Measurements from ENCODE around the gene TMEM132C. TPM values are rescaled to one million over a fixed set of nuclear protein-coding genes. Genes with fewer than 3 reads are reported as not detected.

TMEM132C gene
- total RNA-seq, 6 experiments from 2014 or later, result not detected

DNA sequence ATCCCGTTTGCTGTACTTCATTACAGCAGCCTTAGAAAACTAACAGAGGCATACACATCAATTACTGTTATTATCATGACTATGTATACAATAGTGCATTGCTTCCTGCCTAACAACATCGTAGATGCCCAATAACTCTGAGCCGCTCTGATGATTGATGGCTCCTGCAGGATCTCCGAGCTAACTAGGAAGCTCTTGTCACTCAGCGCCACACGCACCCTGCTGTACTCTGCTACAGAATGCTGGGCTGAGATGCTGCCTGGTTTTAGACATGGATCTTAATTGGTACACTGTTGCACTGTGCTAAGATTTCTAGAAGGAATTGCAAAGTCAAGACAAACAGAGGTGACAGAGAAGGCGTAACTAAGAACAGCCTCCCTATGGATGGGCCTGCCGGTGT is 387.5 kb downstream of the TMEM132C start:
- H3K4me3 Mint-ChIP-seq, result no peak overlapping the region
- DNase-seq, result no peak
- 0 out of 2 replicates have a peak, but pooled peaks cover 2% of the 10 kb centered on the region for H3K36me3 Mint-ChIP-seq (ENCODE audit: low read depth)
- H3K27ac Mint-ChIP-seq, result no peak overlapping the region
- no peaks in the 10 kb centered on the region for H3K4me1 Mint-ChIP-seq (ENCODE audit: low read depth)
- peaks cover 68% of the 10 kb centered on the region for H3K9me3 Mint-ChIP-seq
- H3K27me3 Mint-ChIP-seq (ENCODE audit: insufficient read depth), result no peaks in the 10 kb centered on the region; the same call in 1 of the 2 replicates
- TF ChIP-seq, protein P1, sequence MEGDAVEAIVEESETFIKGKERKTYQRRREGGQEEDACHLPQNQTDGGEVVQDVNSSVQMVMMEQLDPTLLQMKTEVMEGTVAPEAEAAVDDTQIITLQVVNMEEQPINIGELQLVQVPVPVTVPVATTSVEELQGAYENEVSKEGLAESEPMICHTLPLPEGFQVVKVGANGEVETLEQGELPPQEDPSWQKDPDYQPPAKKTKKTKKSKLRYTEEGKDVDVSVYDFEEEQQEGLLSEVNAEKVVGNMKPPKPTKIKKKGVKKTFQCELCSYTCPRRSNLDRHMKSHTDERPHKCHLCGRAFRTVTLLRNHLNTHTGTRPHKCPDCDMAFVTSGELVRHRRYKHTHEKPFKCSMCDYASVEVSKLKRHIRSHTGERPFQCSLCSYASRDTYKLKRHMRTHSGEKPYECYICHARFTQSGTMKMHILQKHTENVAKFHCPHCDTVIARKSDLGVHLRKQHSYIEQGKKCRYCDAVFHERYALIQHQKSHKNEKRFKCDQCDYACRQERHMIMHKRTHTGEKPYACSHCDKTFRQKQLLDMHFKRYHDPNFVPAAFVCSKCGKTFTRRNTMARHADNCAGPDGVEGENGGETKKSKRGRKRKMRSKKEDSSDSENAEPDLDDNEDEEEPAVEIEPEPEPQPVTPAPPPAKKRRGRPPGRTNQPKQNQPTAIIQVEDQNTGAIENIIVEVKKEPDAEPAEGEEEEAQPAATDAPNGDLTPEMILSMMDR (IDR thresholded peaks at IDR 0.05), result no peak

GRCh38 chr12:128657378-128657777 is 390.4 kb downstream of the TMEM132C start:
- H3K4me1 Mint-ChIP-seq (ENCODE audit: low read depth), result no peaks in the 10 kb centered on the region
- peaks cover 10% of the 10 kb centered on the region; the same call in 1 of the 2 replicates for H3K36me3 Mint-ChIP-seq (ENCODE audit: low read depth)
- no peak overlapping the region for H3K27ac Mint-ChIP-seq
- no peak overlapping the region for H3K4me3 Mint-ChIP-seq
- peaks cover 59% of the 10 kb centered on the region for H3K9me3 Mint-ChIP-seq
- TF ChIP-seq, protein P1 (IDR thresholded peaks at IDR 0.05), result no peak
- DNase-seq, result no peak
- no peaks in the 10 kb centered on the region for H3K27me3 Mint-ChIP-seq (ENCODE audit: insufficient read depth)

- H3K36me3 Mint-ChIP-seq (ENCODE audit: low read depth), result peaks cover 10% of the 10 kb centered on the region
- no peaks in the 10 kb centered on the region for H3K4me1 Mint-ChIP-seq (ENCODE audit: low read depth)
- H3K4me3 Mint-ChIP-seq, result no peak overlapping the region
- H3K9me3 Mint-ChIP-seq, result peaks cover 53% of the 10 kb centered on the region
- H3K27ac Mint-ChIP-seq, result no peak overlapping the region
- no peaks in the 10 kb centered on the region for H3K27me3 Mint-ChIP-seq (ENCODE audit: insufficient read depth)
- DNase-seq, result no peak
- TF ChIP-seq, protein P1 (IDR thresholded peaks at IDR 0.05), result no peak
Measured at GRCh38 chr12:128660532-128661225, 393.7 kb downstream of the TMEM132C start.

DNA sequence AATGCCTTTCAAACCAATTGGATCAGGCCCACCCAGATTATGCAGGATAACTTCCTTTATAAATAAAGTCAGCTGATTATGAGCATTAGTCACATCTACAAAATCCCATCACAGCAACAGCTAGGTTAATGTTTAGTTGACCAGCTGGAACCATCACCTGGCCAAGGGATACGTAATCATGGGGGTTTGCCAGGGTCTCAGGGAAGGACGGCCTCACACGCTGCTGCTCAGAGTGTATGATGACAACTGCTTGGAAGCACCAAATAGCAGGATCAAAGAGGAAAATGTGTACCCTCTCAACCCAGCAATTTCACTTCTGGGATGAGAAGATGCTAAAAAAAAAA is 394.2 kb downstream of the TMEM132C start:
- no peak overlapping the region for H3K27ac Mint-ChIP-seq
- H3K9me3 Mint-ChIP-seq, result peaks cover 53% of the 10 kb centered on the region
- peaks cover 10% of the 10 kb centered on the region for H3K36me3 Mint-ChIP-seq (ENCODE audit: low read depth)
- H3K4me1 Mint-ChIP-seq (ENCODE audit: low read depth), result no peaks in the 10 kb centered on the region
- no peaks in the 10 kb centered on the region for H3K27me3 Mint-ChIP-seq (ENCODE audit: insufficient read depth)
- no peak overlapping the region for H3K4me3 Mint-ChIP-seq
- DNase-seq, result no peak
- TF ChIP-seq, protein P1 (IDR thresholded peaks at IDR 0.05), result no peak

GRCh38 chr12:128662101-128662500 is 395.1 kb downstream of the TMEM132C start:
- DNase-seq, result no peak
- no peaks in the 10 kb centered on the region for H3K4me1 Mint-ChIP-seq (ENCODE audit: low read depth)
- TF ChIP-seq, protein P1 (IDR thresholded peaks at IDR 0.05), result no peak
- H3K4me3 Mint-ChIP-seq, result no peak overlapping the region
- H3K36me3 Mint-ChIP-seq (ENCODE audit: low read depth), result peaks cover 10% of the 10 kb centered on the region
- no peak overlapping the region for H3K27ac Mint-ChIP-seq
- H3K9me3 Mint-ChIP-seq, result peaks cover 50% of the 10 kb centered on the region
- H3K27me3 Mint-ChIP-seq (ENCODE audit: insufficient read depth), result no peaks in the 10 kb centered on the region

All from HFFc6 (cell line).